Omental fat pad (tissue), 4 donors: ENCODE data around the gene IER3. TPM values are rescaled to one million over a fixed set of nuclear protein-coding genes. Genes with fewer than 3 reads are reported as not detected.
A peak's percentile ranks its signal among the peaks of the same experiment; 100 is the strongest.

Experiments used
- ATAC-seq: fragments of 150-250 bp; one replicate; pipeline ENCODE4 v1.9.1; 2016; ENCODE audit warnings: mild to moderate bottlenecking, moderate library complexity; ENCODE audit not compliant: low FRiP score
- DNase-seq: peaks from one replicate; pipeline ENCODE4 v3.0.0-alpha.2; 2019; ENCODE audit warnings: low spot score
- total RNA-seq, 4 donors: library from RNA; depleted of rRNA; stranded (reverse); fragments of >200 nt; gene quantifications; one replicate each; pipeline ENCODE4 v1.1.0, GENCODE V29; 2016
- TF ChIP-seq, protein P1 (sequence below), 3 donors: fragments of 450-650 bp; IDR thresholded peaks; one replicate each; pipeline ENCODE4 v1.5.1; 2016 to 2017; ENCODE audit warnings: antibody characterized with exemption in 3 of 3, mild to moderate bottlenecking in 3 of 3, moderate library complexity in 2 of 3

IER3 gene, protein sequence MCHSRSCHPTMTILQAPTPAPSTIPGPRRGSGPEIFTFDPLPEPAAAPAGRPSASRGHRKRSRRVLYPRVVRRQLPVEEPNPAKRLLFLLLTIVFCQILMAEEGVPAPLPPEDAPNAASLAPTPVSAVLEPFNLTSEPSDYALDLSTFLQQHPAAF
- total RNA-seq = 100 to 1,000 TPM in 1 of 4 donors, 10 to 100 TPM in 2, 1 to 10 TPM in 1; 6.8 to 224 (median 43.4) TPM

DNA sequence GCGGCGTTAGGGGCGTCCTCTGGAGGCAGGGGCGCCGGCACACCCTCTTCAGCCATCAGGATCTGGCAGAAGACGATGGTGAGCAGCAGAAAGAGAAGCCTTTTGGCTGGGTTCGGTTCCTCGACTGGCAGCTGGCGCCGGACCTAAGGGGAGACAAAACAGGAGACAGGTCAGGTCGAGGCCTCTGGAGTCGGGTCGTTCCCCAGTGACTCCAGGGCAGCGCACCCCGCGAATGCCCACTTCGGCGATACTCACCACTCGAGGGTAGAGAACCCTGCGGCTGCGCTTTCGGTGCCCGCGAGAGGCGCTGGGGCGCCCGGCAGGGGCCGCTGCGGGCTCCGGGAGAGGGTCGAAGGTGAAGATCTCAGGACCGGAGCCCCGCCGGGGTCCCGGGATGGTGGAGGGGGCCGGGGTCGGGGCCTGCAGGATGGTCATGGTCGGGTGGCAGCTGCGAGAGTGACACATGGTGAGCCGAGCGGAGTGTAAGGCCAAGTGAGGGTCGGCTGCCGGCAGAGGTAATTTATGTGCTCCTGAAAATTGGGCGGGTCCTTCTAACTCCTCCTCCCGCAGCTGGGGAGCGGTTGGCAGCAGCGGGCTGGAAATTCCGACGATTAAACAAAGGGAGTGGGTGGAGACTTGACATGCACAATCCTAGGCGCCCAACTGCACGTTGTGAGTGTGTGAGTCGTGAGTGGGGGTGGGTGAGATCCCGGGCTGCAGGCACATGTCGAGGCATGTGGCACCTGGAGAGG, at the start of gene IER3:
Gene IER3, minus strand, starts transcription at position 494 of the 752 bp plus-strand sequence. Its CDS starts 29 bp downstream, at position 465.
- TF ChIP-seq, protein P1, sequence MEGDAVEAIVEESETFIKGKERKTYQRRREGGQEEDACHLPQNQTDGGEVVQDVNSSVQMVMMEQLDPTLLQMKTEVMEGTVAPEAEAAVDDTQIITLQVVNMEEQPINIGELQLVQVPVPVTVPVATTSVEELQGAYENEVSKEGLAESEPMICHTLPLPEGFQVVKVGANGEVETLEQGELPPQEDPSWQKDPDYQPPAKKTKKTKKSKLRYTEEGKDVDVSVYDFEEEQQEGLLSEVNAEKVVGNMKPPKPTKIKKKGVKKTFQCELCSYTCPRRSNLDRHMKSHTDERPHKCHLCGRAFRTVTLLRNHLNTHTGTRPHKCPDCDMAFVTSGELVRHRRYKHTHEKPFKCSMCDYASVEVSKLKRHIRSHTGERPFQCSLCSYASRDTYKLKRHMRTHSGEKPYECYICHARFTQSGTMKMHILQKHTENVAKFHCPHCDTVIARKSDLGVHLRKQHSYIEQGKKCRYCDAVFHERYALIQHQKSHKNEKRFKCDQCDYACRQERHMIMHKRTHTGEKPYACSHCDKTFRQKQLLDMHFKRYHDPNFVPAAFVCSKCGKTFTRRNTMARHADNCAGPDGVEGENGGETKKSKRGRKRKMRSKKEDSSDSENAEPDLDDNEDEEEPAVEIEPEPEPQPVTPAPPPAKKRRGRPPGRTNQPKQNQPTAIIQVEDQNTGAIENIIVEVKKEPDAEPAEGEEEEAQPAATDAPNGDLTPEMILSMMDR (IDR thresholded peaks at IDR 0.05) = no peak
- DNase-seq = peak; percentile 80

DNA sequence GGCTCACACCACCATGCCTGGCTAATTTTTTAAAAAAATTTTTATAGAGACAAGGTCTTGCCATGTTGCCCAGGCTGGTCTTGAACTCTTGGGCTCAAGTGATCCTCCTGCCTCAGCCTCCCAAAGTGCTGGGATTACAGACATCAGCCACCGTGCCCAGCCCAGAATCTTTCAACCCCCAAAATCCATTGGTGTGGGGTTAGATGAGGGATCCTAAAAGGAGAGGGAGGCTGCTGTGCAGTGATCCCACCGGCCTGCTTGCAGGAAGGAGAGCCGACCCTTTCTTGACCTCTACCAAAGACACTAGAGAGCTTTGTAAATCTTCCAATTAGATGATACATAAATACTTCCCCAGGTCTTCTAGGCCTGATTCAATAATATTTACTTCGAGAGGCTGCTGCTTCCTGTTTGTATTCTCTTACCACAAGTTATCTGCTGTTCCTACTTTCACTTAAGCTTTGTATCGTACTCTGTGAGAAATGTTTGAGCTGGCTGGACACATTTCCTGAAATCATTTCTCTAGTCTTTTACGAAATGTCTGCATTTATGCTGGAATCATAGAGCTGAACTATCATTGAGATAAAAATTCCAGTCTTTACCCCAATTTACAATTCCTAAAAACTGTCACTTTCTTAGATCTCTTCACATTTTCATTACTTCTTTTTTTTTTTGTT, 49.3 kb upstream of the IER3 start:
- DNase-seq = no peak
- ATAC-seq = no peak
- TF ChIP-seq, protein P1 (IDR thresholded peaks at IDR 0.05) = no peak

More for the DNA sequence above, at the start of gene IER3:
- ATAC-seq = peak; percentile 39

- TF ChIP-seq, protein P1 (IDR thresholded peaks at IDR 0.05) = no peak
- DNase-seq (no peak), ATAC-seq (no peak)
Measured at GRCh38 chr6:30792786-30793185, 48.4 kb upstream of the IER3 start.

DNA sequence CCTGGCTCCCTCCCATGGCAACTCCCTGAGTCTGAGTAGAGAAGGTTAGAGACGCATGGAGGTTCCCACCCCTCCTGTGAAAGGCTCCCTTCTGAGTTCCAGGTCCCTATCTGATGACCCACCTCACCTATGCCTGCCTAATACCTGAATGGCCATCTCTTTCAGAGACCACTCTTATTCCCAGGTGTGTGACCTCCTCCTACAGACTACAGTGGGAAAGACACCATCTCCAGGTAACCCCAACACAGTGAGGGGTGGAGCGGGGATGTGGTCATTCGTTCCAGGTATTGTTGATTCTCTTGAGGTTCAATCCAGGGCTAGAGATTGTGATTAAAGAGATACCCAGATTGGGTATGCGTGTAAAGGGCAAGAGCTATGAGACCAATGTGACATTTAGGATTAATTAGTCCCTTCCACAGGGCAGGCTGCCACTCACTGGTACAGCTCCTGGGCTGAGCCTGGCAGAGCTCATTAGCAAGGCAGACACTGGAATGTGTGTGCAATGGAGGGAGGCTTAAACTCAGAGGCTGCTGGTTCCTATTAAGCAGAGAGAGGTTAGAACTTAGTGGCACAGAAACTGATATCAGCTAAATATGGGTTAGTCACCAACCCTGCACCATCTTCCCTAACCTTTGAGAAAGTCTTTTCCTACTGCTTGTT, 46.5 kb upstream of the IER3 start:
- ATAC-seq = no peak
- TF ChIP-seq, protein P1 (IDR thresholded peaks at IDR 0.05) = no peak
- DNase-seq = no peak

DNA sequence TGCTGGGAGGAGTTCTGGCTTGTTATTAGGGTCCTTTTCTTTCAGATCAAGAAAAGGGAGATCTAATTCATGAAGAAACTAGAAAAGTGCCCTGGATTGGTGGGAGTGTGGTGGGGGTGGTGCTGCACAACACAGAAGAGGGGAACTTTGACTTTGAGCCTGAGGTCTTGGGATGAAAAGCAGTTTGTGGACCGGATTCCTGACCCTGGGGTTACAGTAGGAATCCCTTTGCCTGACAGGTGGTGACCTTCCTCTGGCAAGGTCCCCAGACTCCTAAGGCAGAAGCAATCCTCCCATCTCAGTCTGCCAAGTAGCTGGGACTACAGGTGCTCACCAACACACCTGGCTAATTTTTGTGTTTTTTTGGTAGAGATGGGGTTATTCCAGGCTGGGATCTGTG, 45.3 kb upstream of the IER3 start:
- no peak for ATAC-seq
- TF ChIP-seq, protein P1 (IDR thresholded peaks at IDR 0.05) = no peak
- DNase-seq = no peak

GRCh38 chr6:30787954-30788353, 43.6 kb upstream of the IER3 start:
- DNase-seq (no peak), ATAC-seq (no peak)
- TF ChIP-seq, protein P1 (IDR thresholded peaks at IDR 0.05) = no peak
